ENCODE measurements around the gene MBLAC1.

MBLAC1 gene

GRCh38 chr7:100126931-100127865 lies at the start of gene MBLAC1:
Gene MBLAC1, plus strand, starts transcription at chr7:100126967. Its CDS starts 429 bp downstream, at chr7:100127396.
- peak within 1 kb of the TSS; percentile 89 for H3K4me3 ChIP-seq (ENCODE audit: low read depth, low read length)
- peak within 1 kb of the TSS; percentile 97 for H3K27ac ChIP-seq
- DNase-seq = peak; percentile 86
- no peaks in the 10 kb centered on the region for H3K27me3 ChIP-seq (replicated peaks)
- no peaks in the 10 kb centered on the region for H3K36me3 ChIP-seq (replicated peaks)
- in situ Hi-C loops (cut with HindIII; ENCODE audit: low pct_ligation_motif_present, low sequenced_read_pairs) = no loop called here
- no peak for TF ChIP-seq CTCF (IDR thresholded peaks at IDR 0.05; ENCODE audit: low read depth, low read length, missing control alignments)

GRCh38 chr7:100077205-100077604 lies 49.6 kb upstream of the MBLAC1 start:
- TF ChIP-seq CTCF (IDR thresholded peaks at IDR 0.05; ENCODE audit: low read depth, low read length, missing control alignments) = no peak

GRCh38 chr7:100079024-100079560 lies 47.7 kb upstream of the MBLAC1 start:
- H3K27ac ChIP-seq = no peak overlapping the region
- H3K4me3 ChIP-seq (ENCODE audit: low read depth, low read length) = no peak overlapping the region
- no peaks in the 10 kb centered on the region for H3K27me3 ChIP-seq (replicated peaks)
- DNase-seq = no peak
- peaks cover 42% of the 10 kb centered on the region for H3K36me3 ChIP-seq (replicated peaks)
- TF ChIP-seq CTCF (IDR thresholded peaks at IDR 0.05; ENCODE audit: low read depth, low read length, missing control alignments) = no peak
- in situ Hi-C loops (cut with HindIII; ENCODE audit: low pct_ligation_motif_present, low sequenced_read_pairs) = loop anchor here (25.0 kb wide), 1 partner anchor 92 kb away; the partner anchor contains the start of gene AZGP1

More at GRCh38 chr7:100077205-100077604, 49.6 kb upstream of the MBLAC1 start:
- Histone ChIP-seq H3K27ac (no peak overlapping the region), H3K27me3 (replicated peaks) (no peaks in the 10 kb centered on the region), H3K36me3 (replicated peaks) (peaks cover 61% of the 10 kb centered on the region), H3K4me3 (ENCODE audit: low read depth, low read length) (no peak overlapping the region)
- DNase-seq = no peak
- in situ Hi-C loops (cut with HindIII; ENCODE audit: low pct_ligation_motif_present, low sequenced_read_pairs) = loop anchor here (25.0 kb wide), 1 partner anchor 90 kb away; the partner anchor contains the start of gene AZGP1

- DNase-seq = no peak
- TF ChIP-seq CTCF (IDR thresholded peaks at IDR 0.05; ENCODE audit: low read depth, low read length, missing control alignments) = no peak
- in situ Hi-C loops (cut with HindIII; ENCODE audit: low pct_ligation_motif_present, low sequenced_read_pairs) = loop anchor here (25.0 kb wide), 1 partner anchor 94 kb away; the partner anchor contains the start of gene AZGP1
These were observed 45.7 kb upstream of the MBLAC1 start for GRCh38 chr7:100080907-100081534.

GRCh38 chr7:100081535-100082102 lies 45.1 kb upstream of the MBLAC1 start, which contains the start of gene ZNF3:
Gene ZNF3, minus strand, starts transcription at chr7:100081723. Its CDS starts 4,366 bp downstream, at chr7:100077357.
- peak within 1 kb of the TSS; percentile 96 for H3K4me3 ChIP-seq (ENCODE audit: low read depth, low read length)
- TF ChIP-seq CTCF (IDR thresholded peaks at IDR 0.05; ENCODE audit: low read depth, low read length, missing control alignments) = peak; percentile 79
- peak; percentile 98 for DNase-seq
- H3K36me3 ChIP-seq (replicated peaks) = peaks cover 19% of the 10 kb centered on the region
- H3K27me3 ChIP-seq (replicated peaks) = no peaks in the 10 kb centered on the region
- in situ Hi-C loops (cut with HindIII; ENCODE audit: low pct_ligation_motif_present, low sequenced_read_pairs) = loop anchor here (25.0 kb wide), 1 partner anchor 94 kb away; the partner anchor contains the start of gene AZGP1
- peak within 1 kb of the TSS; percentile 77 for H3K27ac ChIP-seq

More at GRCh38 chr7:100080907-100081534, 45.7 kb upstream of the MBLAC1 start:
- Histone ChIP-seq H3K27ac (peak overlapping the region; percentile 77), H3K4me3 (ENCODE audit: low read depth, low read length) (peak overlapping the region; percentile 96), H3K27me3 (replicated peaks) (no peaks in the 10 kb centered on the region), H3K36me3 (replicated peaks) (peaks cover 25% of the 10 kb centered on the region)

Data from brain microvascular endothelial cell (primary cell).